H9 (cell line): ENCODE measurements around the gene TTC3. TPM values are rescaled to one million over a fixed set of nuclear protein-coding genes. Genes with fewer than 3 reads are reported as not detected.

Experiments
- DNase-seq: peaks from one replicate; pipeline ENCODE4 v3.0.0-alpha.2; 2017
- H2AFZ ChIP-seq: one replicate; pipeline ENCODE4 v1.6.1; 2013; ENCODE audit warnings: mild to moderate bottlenecking, low read length, control low read depth, moderate library complexity
- H2AK5ac ChIP-seq: 2 replicates; pipeline ENCODE4 v1.6.1; 2013; ENCODE audit warnings: low read length, control low read depth, mixed read lengths; ENCODE audit not compliant: insufficient read length
- H2BK120ac ChIP-seq: one replicate; pipeline ENCODE4 v1.6.1; 2013; ENCODE audit warnings: low read depth, mild to moderate bottlenecking, low read length, control low read depth, inconsistent platforms; ENCODE audit not compliant: poor library complexity, severe bottlenecking
- H2BK12ac ChIP-seq: 2 replicates; pipeline ENCODE4 v1.6.1; 2013; ENCODE audit warnings: low read length, control low read depth, mixed read lengths, low read depth; ENCODE audit not compliant: insufficient read length
- H2BK15ac ChIP-seq: 2 replicates; pipeline ENCODE4 v1.6.1; 2013; ENCODE audit warnings: low read depth, low read length, control low read depth
- H2BK20ac ChIP-seq: one replicate; pipeline ENCODE4 v1.6.1; 2013; ENCODE audit warnings: low read depth, mild to moderate bottlenecking, low read length, control low read depth, inconsistent platforms; ENCODE audit not compliant: poor library complexity, severe bottlenecking
- H2BK5ac ChIP-seq: 2 replicates; pipeline ENCODE4 v1.6.1; 2013; ENCODE audit warnings: low read length, control low read depth, mixed read lengths; ENCODE audit not compliant: insufficient read length
- H3K14ac ChIP-seq: 2 replicates; pipeline ENCODE4 v1.6.1; 2013; ENCODE audit warnings: low read length, control low read depth; ENCODE audit not compliant: insufficient read depth
- H3K18ac ChIP-seq: 2 replicates; pipeline ENCODE4 v1.6.1; 2013; ENCODE audit warnings: low read depth, mild to moderate bottlenecking, mixed read lengths, low read length, control low read depth; ENCODE audit not compliant: insufficient read length
- H3K23ac ChIP-seq: 2 replicates; pipeline ENCODE4 v1.6.1; 2013; ENCODE audit warnings: low read length, control low read depth, mixed read lengths, low read depth; ENCODE audit not compliant: insufficient read length
- H3K23me2 ChIP-seq: 2 replicates; pipeline ENCODE4 v1.6.1; 2013; ENCODE audit warnings: low read depth, mild to moderate bottlenecking, mixed read lengths, low read length, control low read depth; ENCODE audit not compliant: insufficient read length, poor library complexity, severe bottlenecking
- H3K27ac ChIP-seq: 2 replicates; pipeline ENCODE4 v1.5.1; 2013; ENCODE audit warnings: low read length, control low read depth, mixed read lengths, low read depth; ENCODE audit not compliant: insufficient read length
- H3K27me3 ChIP-seq: 2 replicates; pipeline ENCODE4 v1.6.1; 2013; ENCODE audit warnings: low read length, control low read depth, inconsistent platforms; ENCODE audit not compliant: insufficient read depth
- H3K4ac ChIP-seq: 2 replicates; pipeline ENCODE4 v1.6.1; 2013; ENCODE audit warnings: low read depth, mild to moderate bottlenecking, control low read depth, inconsistent platforms, low read length, moderate library complexity
- H3K4me1 ChIP-seq: 2 replicates; pipeline ENCODE4 v1.6.1; 2013; ENCODE audit warnings: low read length, control low read depth, inconsistent platforms; ENCODE audit not compliant: insufficient read depth
- H3K4me2 ChIP-seq: 2 replicates; pipeline ENCODE4 v1.6.1; 2013; ENCODE audit warnings: low read length, control low read depth, mixed read lengths; ENCODE audit not compliant: insufficient read length, insufficient read depth
- H3K56ac ChIP-seq: 2 replicates; pipeline ENCODE4 v1.6.1; 2013; ENCODE audit warnings: low read depth, mild to moderate bottlenecking, mixed read lengths, low read length, control low read depth; ENCODE audit not compliant: insufficient read length
- H3K79me1 ChIP-seq: 2 replicates; pipeline ENCODE4 v1.6.1; 2013; ENCODE audit warnings: low read depth, mild to moderate bottlenecking, moderate library complexity, low read length, control low read depth, inconsistent platforms; ENCODE audit not compliant: insufficient read depth, poor library complexity, severe bottlenecking
- H3K79me2 ChIP-seq: 2 replicates; pipeline ENCODE4 v1.6.1; 2013; ENCODE audit warnings: low read length, control low read depth, inconsistent platforms; ENCODE audit not compliant: insufficient read depth
- H3K9ac ChIP-seq: 2 replicates; pipeline ENCODE4 v1.6.1; 2013; ENCODE audit warnings: low read length, control low read depth, mixed read lengths; ENCODE audit not compliant: insufficient read length; ENCODE audit errors: extremely low read depth
- H3K9me3 ChIP-seq: one replicate; pipeline ENCODE4 v1.6.1; 2013; ENCODE audit warnings: low read depth, low read length, inconsistent platforms; ENCODE audit not compliant: control insufficient read depth
- H3T11ph ChIP-seq: one replicate; pipeline ENCODE4 v1.6.1; 2013; ENCODE audit warnings: mild to moderate bottlenecking, low read length, control low read depth, inconsistent platforms
- H4K20me1 ChIP-seq: one replicate; pipeline ENCODE4 v1.6.1; 2013; ENCODE audit not compliant: control insufficient read depth, insufficient read length, insufficient read depth
- H4K5ac ChIP-seq: 2 replicates; pipeline ENCODE4 v1.6.1; 2013; ENCODE audit warnings: low read depth, mild to moderate bottlenecking, mixed read lengths, low read length, control low read depth; ENCODE audit not compliant: insufficient read length
- H4K8ac ChIP-seq: replicated peaks from 2 replicates; pipeline ENCODE4 v1.6.1; 2013; ENCODE audit warnings: low read length, control low read depth, mixed read lengths, low read depth; ENCODE audit not compliant: insufficient read length
- H4K91ac ChIP-seq: 2 replicates; pipeline ENCODE4 v1.6.1; 2013; ENCODE audit warnings: low read depth, mild to moderate bottlenecking, moderate library complexity, mixed read lengths, low read length, control low read depth; ENCODE audit not compliant: insufficient read length
- H3K27ac Mint-ChIP-seq, 3 experiments: 2 replicates in 2 of 3; 3 replicates in 1 of 3; pipeline ENCODE4 v1.8.0; 2020 to 2021; ENCODE audit warnings: mixed read lengths in 3 of 3, mild to moderate bottlenecking in 1 of 3, moderate library complexity in 1 of 3
- H3K27me3 Mint-ChIP-seq: 2 replicates; pipeline ENCODE4 v1.8.0; 2021; ENCODE audit warnings: low read depth, mild to moderate bottlenecking, moderate library complexity, mixed read lengths
- H3K36me3 Mint-ChIP-seq, 3 experiments: 2 replicates in 2 of 3; 3 replicates in 1 of 3; pipeline ENCODE4 v1.8.0; 2020 to 2021; ENCODE audit warnings: low read depth in 3 of 3, mixed read lengths in 3 of 3; ENCODE audit not compliant: insufficient read depth in 1 of 3
- H3K4me1 Mint-ChIP-seq, 2 experiments: 2 replicates each; pipeline ENCODE4 v1.8.0; 2020; ENCODE audit warnings: mixed read lengths in 2 of 2
- H3K4me3 Mint-ChIP-seq, 2 experiments: 2 replicates in 1 of 2; 3 replicates in 1 of 2; pipeline ENCODE4 v1.8.0; 2020 to 2021; ENCODE audit warnings: mild to moderate bottlenecking in 2 of 2, mixed read lengths in 2 of 2, moderate library complexity in 1 of 2
- H3K9me3 Mint-ChIP-seq, 2 experiments: 2 replicates in 1 of 2; 3 replicates in 1 of 2; pipeline ENCODE4 v1.8.0; 2020; ENCODE audit warnings: mild to moderate bottlenecking in 2 of 2, mixed read lengths in 2 of 2, moderate library complexity in 1 of 2
- CTCF ChIP-seq: fragments of 200-600 bp; sonication (generic); conservative IDR thresholded peaks from 3 replicates; pipeline ENCODE4 v1.8.0; 2021; ENCODE audit warnings: antibody characterized with exemption, mild to moderate bottlenecking
- WGBS: extraction: QIAGEN DNeasy Blood & Tissue Kit; methylation state at CpG from one replicate; pipeline ENCODE4 v1.1.7; 2013; ENCODE audit warnings: missing lambda C conversion rate, low lambda C conversion rate, mixed read lengths; ENCODE audit not compliant: insufficient read length; ENCODE audit errors: extremely low coverage; 5-methylcytosine and 5-hydroxymethylcytosine counted together
- total RNA-seq: library from RNA; stranded (reverse); gene quantifications from 2 replicates; pipeline ENCODE4 v1.2.1, GENCODE V29; 2021

TTC3 gene
- total RNA-seq, 1 experiment from 2014 or later, result 46.5 TPM

GRCh38 chr21:37182222-37182621, 109.2 kb downstream of the TTC3 start:
- Histone ChIP-seq H4K91ac (no peak overlapping the region), H3K18ac (no peak overlapping the region), H3K27ac (no peak overlapping the region), H3K27me3 (no peaks in the 10 kb centered on the region), H3T11ph (no peak overlapping the region), H4K20me1 (no peaks in the 10 kb centered on the region), H2AK5ac (no peak overlapping the region), H3K9me3 (no peaks in the 10 kb centered on the region), H4K8ac (no peak overlapping the region), H2AFZ (no peak overlapping the region), H3K4me2 (no peak overlapping the region), H2BK15ac (no peak overlapping the region), H2BK120ac (no peak overlapping the region), H3K4ac (no peak overlapping the region), H3K23ac (no peak overlapping the region), H3K14ac (no peak overlapping the region), H3K56ac (no peak overlapping the region), H3K4me1 (no peaks in the 10 kb centered on the region), H2BK12ac (no peak overlapping the region), H2BK5ac (no peak overlapping the region), H3K79me1 (no peaks in the 10 kb centered on the region), H2BK20ac (no peak overlapping the region), H3K9ac (no peak overlapping the region), H4K5ac (no peak overlapping the region), H3K79me2 (no peaks in the 10 kb centered on the region), H3K23me2 (no peaks in the 10 kb centered on the region)
- Mint-ChIP-seq H3K27me3 (no peaks in the 10 kb centered on the region), H3K9me3 (no peaks in the 10 kb centered on the region), H3K4me3 (no peak overlapping the region), H3K36me3 (peaks cover 6 to 12% (median 10%) of the 10 kb centered on the region in 3 experiments), H3K4me1 (no peaks in the 10 kb centered on the region), H3K27ac (peak overlapping the region in 1 of 3 experiments; percentile 15; a peak in 1 of 7 replicates)
- WGBS, result no CpG with 5 or more reads among the region's 6 CpGs
- no peak for DNase-seq
- no peak for TF ChIP-seq CTCF
